GM18951 (cell line): ENCODE measurements around the gene COL7A1.

Source experiments
- POLR2A ChIP-seq: IDR thresholded peaks from 4 replicates; pipeline ENCODE4 v1.6.1; 2011; ENCODE audit warnings: mild to moderate bottlenecking; ENCODE audit not compliant: insufficient read length, insufficient read depth; ENCODE audit errors: extremely low read depth
- in situ Hi-C: fragments of 300-500 bp; cut with MboI; formaldehyde crosslinking; loops from one replicate; pipeline ENCODE4 v1.12.0; 2022; ENCODE audit warnings: low sequenced_read_pairs, mixed read lengths, inconsistent platforms; ENCODE audit not compliant: unreplicated experiment

Gene COL7A1

DNA sequence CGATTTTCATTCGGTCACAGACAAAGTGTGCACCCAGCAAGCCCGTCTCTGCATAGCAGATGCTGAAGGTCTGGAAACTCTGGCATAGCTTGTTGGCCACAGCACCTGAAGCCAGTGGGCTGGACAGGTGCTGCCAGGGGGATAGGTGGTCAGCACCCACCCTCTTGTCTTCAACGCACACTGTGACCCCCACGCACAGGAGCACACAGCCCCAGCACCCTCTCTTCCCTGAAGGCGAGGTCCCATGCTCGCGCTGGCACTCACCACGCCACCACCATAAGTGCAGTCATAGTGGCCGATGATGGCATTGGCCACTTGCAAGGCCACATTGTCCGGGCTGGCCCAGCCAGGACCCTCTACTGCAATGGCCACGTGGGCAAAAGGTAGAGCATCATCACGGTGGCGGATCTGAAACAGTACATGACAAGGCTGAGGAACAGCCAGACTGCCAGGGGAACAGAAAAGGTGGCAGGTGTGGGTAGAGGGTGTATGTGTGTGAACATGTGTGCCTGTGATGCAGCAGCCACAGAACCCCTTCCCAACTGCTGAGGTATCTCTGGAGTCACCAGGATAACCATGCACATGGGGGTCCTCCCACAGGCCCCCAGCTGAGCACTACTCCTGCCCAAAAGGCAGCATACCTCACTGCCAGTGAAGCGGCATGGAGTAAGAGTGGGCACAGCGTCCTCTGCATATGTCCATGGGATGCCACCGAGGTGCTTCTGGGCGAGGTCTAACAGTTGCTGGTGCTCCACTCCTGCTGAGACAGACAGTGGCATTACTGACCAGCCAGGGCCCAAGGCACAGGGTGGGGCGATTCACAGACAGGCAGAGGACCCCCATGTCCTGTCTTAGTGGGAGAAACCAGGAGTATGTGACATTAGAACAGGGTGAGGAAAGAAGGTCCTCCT lies 5.8 kb upstream of the COL7A1 start:
- in situ Hi-C loops = no loop called here
- no peak for TF ChIP-seq POLR2A

GRCh38 chr3:48599509-48600285 lies 4.6 kb upstream of the COL7A1 start:
- no peak for TF ChIP-seq POLR2A
- in situ Hi-C loops = no loop called here

GRCh38 chr3:48599077-48599501 lies 4.0 kb upstream of the COL7A1 start:
- in situ Hi-C loops = no loop called here
- no peak for TF ChIP-seq POLR2A

DNA sequence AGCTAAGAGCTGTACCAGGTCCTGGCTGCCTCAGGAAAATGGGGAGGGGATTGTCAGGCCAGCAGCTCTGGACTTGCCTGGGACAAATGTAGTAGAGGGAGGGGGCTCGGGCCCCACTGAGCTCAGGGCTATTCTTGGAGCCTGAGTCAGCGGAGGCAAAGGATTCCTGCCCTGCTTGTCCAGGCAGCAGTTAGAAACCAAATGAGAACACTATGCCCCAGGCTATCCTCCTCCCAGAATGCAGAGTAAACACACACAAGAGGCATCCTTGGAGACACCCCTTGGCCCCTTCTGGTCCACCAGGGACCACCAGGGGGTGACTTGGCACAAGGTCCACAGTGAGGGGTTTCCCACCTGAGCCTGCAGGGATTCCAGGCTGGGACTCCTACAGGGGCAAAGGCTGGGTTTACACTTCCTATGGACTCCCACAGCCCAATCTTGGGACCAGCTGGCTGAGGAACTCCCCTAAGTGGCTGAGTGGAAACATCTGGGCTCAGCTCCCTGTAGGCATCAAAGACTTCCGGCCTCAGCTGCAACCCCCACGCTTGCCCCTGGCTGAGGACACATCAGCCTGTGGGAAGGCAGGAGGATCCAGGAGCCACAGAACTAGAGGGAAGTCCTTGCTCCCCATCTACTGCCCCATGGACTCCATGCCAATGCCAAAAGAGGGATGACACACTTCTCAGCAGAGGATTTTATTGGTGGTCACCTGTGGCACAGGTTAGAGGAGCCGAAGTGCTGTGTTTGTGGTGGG lies 3.4 kb upstream of the COL7A1 start:
- in situ Hi-C loops = no loop called here
- no peak for TF ChIP-seq POLR2A

DNA sequence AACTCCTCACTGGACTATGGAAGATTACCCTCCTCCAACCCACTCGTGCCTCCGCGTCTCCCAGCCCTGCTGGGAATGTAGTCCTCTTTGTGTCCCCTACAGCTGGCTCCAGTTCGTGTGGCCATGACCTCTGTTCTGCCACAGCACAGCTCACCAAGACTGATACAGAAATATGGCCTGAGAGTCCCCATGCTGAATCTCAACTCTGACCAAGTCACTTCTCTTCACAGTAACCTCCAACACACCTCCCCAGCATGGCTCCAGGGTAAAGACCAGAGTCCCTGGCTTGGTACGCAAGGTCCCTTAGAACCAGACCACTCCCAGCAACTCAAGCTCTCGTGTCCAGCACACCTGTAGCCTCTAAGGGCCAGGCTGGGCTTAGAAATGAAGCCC lies 2.3 kb upstream of the COL7A1 start:
- TF ChIP-seq POLR2A = no peak
- in situ Hi-C loops = no loop called here

GRCh38 chr3:48596676-48597407 lies 1.7 kb upstream of the COL7A1 start:
- in situ Hi-C loops = no loop called here
- no peak for TF ChIP-seq POLR2A

DNA sequence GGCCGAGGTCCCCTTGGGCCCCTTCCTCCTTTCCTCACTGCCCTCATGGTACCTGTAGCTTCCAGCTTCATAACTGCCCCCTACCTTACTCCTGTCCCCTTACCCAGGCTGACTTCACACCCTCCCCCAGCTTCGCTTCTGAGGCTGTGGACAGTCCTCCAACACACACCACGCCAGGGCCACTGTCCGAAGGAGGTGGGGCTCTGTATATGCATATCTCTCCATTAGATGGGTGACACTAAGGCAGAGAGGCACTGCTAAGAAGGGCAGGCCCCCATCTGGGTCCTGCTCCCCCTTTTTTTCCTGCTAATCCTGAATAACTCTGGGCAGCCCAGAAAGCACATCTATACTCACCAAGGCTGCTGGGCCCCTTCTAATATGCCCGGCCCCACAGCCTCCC lies 1.0 kb upstream of the COL7A1 start:
- in situ Hi-C loops = no loop called here
- no peak for TF ChIP-seq POLR2A

GRCh38 chr3:48595526-48596121 lies 495 bp upstream of the COL7A1 start:
- TF ChIP-seq POLR2A = no peak
- in situ Hi-C loops = no loop called here

DNA sequence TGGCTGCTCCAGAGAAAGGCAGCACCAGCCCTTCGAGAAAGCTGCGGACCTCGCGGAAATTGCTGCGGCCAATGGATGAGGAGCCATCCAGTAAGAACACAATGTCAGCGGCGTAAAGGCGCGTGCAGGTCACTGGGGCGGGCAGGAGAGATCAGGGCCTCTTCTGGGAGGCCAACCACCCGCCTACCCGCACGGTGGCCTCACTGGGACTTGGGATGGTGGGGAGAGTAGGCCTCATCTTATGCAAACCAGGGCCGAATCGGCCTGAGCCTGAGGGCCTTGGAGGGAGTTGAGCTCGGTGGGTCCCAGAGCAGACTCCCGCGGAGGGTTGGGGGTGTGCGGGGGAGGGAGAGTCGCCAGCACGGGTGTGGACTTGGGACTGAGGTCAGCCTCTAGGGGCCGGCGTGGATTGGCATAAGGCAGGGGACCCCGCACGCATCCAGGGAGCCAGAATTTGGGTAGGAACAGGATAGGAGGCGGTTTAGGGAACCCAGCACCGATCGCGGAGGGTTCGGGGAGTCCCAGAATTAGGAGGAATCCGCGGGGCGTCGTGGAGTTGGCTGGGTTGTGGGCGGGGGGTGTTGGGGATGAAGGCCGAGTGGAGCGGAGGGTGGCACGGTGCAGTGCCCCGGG lies 596 bp downstream of the COL7A1 start:
- TF ChIP-seq POLR2A = no peak
- in situ Hi-C loops = no loop called here

DNA sequence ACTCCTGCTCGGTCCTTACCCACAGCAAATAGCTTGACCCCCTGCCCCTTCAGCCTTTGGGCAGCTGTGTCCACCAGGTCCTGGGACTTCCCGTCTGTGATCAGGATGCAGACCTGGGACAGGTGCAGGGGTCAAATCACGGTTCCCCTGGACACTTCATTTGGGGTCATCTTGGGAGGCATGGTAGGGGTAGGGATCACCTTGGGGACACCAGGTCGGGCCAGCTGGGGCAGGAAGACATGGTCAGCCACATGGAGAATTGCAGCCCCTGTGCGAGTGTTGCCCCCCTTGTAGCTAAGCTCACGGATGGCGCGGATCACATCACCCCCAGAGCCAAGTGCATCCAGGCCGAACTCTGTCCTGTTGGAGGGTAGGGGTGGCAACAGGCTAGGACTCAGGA lies 1.8 kb downstream of the COL7A1 start:
- in situ Hi-C loops = no loop called here
- no peak for TF ChIP-seq POLR2A

- in situ Hi-C loops = no loop called here
- TF ChIP-seq POLR2A = no peak
These were observed 2.5 kb downstream of the COL7A1 start for GRCh38 chr3:48592519-48593087.
